NCI-H1048 (cell line): ENCODE results near the gene TMEM219.
A peak's percentile ranks its signal among the peaks of the same experiment; 100 is the strongest.

ENCODE experiments used
- DNase-seq: peaks from one replicate; lab custom pipeline; 2025; lab: John Stamatoyannopoulos, UW

Gene TMEM219

DNA sequence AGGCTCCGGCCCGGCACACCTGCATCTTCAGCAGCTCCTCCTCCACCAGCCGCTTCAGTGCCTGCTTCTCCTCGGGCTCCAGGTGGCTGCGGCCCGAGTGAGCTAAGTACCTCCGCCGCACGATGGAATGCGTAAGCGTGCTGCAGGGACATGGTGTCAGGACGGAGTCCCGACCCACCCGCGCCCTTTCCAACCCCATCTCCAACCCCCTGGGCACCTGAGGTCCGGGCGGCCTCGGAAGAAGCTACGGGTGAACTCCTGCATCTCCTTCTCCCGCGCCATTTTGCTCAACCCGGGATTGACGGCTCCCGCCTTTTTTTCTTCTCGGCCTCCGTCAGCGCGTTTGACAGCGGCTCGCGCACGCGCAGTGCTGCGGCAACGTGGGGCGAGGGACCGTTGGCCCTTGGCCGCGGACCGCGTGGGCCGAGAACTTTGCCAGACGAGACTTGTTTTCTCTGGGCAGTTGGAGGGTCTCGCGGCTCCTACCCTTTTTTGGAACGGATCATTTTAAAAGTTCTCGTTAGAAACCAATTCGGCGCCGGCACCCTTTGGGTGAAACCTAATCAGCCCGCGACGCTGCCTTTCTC, 33.5 kb downstream of the TMEM219 start, which contains the start of gene HIRIP3:
Gene HIRIP3, minus strand, starts transcription at position 294 of the 587 bp plus-strand sequence. Its CDS starts 12 bp downstream, at position 282.
- DNase-seq: peak; percentile 60

DNA sequence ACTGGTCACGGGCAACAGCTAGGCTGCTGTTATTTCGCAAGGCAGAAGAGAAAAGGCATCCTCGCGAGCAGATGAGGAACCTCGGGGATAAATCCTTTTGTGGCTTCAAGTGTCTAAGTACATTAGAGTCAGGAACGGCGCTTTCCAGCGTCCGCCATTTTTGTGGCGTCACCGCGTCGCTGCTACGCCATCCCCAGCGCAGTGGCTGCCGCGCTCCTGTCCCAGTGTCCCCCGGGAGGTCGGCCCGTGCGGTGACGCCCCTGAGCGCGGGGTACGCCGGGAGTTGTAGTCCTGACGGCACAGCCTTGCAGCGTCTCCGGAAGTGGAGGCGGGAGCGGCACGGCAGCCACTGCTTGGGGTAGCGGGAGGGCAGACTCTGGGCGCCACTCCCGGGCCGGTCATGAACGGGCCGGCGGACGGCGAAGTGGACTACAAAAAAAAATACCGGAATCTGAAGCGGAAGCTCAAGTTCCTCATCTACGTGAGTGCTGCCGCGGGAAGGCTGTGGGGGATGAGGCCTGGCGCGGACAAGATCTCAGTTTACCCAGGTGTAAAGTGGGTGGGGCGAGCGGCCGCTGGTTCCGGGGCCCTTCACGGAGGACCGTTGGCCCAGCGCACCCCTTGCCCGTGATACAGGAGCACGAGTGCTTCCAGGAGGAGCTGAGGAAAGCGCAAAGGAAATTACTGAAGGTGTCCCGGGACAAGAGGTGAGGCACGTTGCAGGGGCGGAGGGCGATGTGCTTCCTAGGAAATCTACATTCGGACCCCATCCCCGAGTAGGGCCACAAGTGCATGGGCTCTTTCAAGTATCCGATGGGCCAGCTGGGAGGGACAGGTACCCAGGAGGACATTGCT, 34.3 kb downstream of the TMEM219 start, which contains the start of gene INO80E:
Gene INO80E, plus strand, starts transcription at position 331 of the 855 bp plus-strand sequence. Its CDS starts 70 bp downstream, at position 401.
- DNase-seq: peak; percentile 75

DNA sequence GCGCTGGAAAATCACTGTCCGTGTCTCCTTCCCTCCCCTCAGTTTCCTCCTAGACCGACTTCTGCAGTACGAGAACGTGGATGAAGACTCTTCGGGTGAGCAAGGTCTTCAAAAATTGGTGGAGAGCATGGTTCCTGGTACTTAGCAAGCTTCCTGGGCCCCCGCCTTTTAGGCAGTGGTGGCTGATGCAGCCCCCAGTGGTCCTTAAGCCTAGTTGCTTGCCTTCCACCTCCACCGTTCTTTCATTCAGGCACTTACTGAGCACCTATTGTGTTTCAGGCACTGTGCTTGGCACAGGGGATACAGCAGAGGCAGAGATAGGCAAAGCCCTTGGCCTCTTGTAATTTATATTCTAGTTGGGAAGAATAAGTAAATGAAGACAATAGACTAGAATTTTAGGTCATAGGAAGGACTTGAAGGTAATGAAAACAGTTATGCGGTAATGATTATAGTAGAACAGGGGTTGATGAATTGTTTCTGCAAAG, 34.9 kb downstream of the TMEM219 start:
- no peak for DNase-seq

DNA sequence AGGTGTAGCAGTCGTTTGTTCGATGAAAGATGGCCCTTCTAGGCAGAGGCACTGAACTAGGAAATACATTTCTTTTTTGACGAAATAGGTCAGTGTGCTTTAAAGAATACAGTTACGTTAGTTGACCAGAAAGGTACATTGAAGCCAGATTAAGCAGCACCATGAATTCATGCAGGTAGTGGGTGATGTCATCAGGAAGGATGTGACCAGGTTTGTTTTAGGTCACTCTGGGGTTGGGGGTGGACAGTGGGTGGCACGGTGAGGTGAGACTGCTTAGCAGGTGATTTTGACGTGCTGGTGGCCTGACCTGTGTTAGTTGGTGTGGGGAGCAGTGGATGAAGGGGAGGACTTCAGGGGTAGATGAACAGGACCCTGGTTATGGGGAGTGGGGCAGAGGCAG, 37.7 kb downstream of the TMEM219 start:
- no peak for DNase-seq

DNA sequence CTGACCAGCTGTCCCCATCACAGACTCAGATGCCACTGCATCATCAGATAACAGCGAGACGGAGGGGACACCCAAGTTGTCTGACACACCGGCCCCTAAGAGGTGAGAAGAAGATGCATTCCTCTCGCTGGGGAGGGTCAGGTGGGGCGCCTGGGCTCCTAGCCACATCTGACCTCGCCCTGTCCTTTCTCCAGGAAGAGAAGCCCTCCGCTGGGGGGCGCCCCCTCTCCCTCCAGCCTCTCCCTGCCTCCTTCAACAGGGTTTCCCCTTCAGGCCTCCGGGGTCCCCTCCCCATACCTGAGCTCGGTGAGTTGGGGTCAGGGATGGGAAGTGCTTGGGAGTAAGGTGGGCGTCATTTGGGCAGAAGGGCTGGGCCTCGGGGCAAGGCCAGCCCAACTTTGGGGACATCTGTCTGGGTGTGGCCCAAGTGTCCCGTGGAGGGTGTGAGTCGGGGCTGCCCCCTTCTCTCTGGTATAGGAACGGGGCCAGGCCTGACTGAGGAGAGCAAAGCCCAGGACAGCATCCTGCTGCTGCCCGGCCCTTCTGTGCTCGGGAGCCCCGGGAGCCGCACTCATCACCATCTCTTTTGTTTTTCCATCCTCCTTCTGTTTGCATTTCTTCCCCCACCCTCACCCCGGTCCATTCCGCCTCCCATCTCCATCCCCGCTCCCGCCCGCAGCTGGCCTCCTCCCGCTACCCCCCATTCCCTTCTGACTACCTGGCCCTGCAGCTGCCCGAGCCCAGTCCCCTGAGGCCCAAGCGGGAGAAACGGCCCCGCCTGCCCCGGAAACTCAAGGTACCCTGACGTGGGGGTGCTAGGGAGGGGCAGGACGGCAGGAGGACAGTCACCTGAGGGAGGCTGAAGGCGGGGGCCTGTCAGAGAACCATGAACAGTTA, 39.1 kb downstream of the TMEM219 start:
- DNase-seq: no peak

DNA sequence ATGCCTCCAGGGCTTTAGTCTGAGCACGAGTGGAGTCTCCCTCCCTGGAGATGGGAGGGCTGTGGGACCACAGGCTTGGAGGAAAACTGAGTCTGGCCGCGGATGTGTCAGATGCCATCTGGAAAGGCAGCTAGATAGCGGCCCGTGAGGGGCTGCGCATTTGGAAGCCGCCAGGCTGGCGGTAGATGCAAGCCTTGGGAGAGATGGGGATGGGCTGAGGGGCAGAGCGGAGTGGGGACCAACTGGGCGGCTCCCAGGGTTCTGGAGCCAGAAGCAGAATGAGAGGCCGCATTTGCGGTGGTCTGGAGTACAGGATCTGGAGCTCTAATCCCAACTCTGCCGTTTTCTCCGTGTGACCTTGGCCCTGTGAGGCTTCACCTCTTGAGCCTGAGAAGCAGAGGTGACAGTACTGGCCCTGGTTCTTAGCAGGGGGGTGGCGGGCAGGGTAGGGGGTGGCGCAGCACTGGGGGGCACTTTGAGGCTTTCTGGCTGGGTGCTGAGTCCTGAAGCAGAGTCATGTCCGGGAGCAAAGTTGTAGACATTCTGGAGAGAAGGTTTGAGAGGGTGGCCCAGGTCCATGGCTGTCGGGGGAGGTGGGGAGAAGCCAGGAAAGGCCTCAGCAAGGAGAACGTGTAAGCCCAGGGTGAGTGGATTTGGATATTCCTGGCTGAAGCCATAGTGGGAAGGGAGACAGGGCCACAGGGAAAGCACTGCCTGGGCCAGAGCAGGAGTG, 40.9 kb downstream of the TMEM219 start:
- no peak for DNase-seq

DNA sequence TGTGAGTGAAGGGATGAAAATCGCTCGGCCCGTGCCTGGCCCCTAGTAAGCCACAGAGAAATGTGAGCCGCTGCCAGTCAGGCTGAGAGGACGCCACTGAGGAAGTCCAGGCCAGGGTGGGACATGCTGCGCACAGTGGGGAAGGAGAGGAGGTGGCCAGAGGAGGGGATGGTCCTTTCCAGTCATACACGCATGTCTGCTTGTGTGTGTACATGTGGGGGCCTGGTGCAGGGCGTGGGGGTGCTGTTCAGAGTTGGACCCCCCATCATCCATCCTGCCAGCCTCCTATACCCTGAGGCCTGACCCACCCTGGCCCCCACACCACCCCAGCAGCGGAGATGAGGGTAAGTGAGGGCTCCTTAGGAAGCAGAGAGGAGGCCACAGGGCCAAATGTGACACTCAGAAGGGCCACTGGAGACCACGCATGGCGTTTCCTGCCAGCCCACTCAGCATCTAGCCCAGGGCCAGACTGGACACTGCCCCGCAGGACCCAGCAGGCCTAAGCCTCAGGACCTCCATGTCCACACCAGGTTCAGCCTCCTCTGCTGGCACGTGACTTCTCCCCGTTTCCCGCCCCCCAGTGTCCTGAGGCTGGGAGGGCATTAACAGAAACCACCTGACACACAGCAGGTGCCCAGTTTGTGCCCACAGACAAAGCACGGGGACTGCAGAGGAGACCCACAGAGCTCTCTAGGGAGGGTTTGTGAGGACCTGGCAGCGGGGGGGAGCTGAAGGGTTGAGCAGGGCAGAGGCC, 42.0 kb downstream of the TMEM219 start:
- DNase-seq: no peak

DNA sequence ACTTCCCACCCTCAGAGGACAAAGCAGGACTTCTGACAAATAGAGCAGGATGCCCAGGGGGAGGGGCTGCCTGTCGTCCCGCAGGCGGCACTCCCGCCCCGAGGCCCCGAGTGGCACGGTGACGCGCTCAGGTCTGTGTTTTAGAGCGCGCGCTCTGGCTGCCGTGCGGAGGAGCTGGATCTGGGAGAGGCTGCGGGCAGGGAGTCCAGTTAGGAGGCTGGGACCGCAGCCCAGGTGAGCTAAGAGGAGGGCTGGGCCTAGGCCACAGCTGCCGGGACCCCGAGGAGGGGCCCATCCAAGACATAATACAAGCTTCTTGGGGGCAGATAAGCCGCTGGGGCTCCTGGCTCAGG, 42.5 kb downstream of the TMEM219 start:
- DNase-seq: no peak

DNA sequence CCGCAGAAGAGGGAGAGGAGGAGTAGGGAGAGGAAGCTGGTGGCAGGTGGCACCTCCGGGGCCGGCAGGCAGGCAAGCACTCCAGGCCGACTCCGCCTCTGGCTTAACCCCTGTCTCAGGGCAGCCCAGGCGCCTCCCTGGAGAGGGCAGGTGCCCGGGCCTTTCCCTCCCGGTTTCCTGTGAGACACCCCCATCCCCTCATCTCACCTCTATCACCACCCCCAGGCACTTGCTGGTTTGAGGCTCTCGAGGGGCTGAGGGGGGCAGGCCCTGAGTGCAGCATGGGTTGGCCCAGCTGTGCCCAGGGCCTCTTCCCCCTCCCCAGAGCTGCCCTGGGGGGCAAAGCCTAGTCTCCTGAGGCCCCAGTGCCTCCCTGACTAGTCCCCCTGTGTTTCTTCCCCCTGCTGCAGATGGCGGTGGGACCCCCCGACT, 42.9 kb downstream of the TMEM219 start:
- no peak for DNase-seq

DNA sequence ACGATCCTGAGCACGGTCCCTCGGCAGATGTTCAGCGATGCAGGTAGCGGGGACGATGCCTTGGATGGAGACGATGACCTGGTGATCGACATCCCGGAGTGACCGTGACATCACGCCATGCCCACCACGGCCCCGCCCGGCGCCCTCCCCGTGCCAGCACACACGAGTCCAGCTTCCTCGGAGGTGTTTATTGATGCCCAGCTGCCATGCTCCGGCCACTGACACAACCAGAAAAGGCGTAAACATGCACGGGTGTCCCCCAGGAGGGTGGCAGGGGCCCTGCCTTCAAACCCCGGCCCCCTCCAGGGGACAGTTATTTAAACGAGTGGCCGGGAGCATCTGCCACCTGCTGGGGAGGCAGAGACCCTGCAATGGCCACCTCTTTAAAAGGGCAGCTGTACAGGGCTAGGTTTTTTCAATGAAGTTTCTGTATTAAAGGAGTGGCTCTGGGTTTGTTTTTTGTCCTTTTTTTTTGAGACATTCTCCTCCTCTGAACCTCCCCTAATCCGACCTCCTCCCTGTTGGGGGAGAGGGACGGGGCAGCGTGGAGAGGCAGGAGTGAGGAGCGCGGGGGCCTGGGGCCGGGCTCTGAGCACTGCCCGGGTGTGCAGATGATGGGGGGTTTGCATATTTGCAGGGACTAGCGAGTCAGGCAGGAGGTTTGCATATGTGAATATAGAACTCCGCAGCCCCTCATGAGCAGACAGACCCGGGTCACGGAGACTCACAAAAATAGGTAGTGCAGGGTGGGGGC, 43.6 kb downstream of the TMEM219 start:
- no peak for DNase-seq

DNA sequence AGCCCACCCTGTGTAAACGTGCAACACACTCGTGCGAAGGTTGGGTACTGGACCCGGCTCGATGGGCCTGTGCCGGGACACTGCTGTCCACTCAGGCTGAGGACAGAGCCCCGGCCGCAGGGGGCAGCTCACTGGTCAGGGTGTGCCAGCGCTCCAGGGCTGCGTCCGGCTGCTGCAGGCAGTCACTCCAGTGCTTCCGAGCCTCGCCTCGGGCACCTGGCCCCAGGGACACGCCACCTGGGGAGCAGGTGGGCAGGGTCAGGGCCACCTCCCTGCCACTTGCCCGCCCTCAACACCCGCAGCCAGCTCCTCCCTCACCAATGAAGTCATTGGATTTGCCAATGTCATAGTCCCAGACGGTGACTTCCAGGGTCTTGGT, 44.2 kb downstream of the TMEM219 start:
- DNase-seq: no peak

DNA sequence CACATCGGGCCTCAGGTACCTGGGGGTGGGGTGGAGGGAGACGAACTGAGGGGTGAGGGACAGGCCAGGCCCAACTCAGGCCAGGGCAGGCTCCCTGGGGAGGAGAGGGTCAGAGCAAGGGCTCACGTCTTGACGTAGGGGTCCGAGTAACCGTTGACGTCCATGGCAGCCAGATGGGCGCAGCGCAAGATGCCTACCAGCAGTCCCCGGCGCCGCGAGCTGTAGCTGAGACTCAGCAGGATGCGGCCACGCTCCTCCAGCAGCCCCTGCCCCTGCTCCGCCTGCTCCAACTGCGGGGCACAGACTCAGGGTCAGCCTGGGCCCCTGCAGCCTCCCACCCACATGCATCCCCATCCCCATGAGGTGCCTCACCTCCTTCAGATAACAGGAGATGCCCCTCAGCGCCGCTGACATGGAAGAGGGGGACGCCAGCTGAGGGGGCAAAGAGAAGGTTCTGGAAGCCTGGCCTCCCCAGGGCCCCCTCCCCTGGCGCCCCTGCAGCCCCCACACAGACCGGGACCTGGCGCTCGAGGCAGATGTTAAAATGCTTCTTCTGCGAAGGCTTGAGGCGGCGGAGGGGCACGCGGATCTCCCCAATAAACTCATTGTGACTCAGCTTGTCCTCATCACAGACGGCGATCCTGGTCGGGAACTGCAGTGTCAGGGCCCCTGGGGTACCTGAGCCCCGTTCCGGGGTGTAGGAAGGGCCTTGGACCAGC, 44.9 kb downstream of the TMEM219 start:
- DNase-seq: no peak

DNA sequence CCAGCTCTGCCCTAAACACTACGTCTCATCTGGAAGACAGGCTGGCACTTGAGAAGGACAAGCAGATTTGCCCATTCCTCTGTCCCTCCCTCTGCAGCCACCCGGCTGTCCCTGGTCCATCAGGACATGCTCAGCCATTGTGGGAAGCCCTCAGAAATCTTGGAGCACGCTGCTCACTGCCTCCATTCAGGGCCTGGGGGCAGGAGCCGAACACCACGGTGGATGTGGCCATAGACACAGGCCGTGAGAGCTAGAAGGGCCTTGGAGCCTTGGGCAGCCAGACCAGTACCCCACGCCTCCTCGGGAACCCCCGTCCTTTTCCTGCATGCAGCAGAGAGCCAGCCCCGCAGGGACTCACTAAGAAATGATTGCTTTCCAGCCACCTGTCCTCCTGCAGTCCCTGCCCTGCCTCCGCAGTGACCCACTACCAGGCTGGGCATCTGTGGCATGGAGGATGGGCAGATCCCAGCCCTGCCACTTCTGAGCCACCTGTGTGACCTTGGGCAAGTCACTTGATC, 45.6 kb downstream of the TMEM219 start:
- no peak for DNase-seq

DNA sequence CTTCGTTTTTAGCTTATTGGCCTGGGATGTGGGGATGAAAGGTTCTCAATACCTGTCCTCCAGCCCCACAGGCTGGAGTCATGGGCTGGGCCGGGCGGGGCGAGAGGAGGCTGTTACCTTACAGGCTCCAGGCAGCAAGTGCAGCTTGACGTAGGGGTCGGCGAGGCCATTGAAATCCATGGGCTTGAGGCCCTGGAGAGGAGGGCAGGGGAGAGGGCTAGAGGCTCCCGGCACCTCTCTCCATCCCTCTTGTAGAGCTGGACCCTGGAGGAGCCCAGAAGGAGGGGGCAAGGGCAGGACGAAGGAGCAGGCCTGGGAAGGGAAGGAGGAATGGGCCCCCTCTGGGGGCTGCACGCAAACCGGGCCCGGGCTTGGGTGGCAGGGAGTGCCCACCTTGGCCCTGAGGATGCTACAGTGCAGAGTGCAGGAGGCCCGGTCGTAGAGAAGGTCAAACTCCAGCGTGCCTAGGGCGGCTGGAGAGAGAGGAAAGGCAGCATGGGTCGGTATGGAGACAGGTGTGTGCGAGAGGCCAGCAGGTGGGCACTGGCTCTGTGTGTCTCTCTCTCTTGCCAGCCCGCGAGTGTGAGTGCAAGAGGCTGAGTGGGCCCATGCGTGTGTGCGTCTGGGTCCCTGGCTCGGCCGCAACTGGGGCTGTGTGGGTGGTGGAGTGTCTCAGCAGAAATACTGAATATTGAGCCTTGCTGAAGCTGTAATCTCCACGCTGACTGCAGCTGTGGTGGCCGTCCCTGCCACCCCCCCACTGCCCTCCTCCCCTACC, 47.4 kb downstream of the TMEM219 start:
- DNase-seq: no peak

DNA sequence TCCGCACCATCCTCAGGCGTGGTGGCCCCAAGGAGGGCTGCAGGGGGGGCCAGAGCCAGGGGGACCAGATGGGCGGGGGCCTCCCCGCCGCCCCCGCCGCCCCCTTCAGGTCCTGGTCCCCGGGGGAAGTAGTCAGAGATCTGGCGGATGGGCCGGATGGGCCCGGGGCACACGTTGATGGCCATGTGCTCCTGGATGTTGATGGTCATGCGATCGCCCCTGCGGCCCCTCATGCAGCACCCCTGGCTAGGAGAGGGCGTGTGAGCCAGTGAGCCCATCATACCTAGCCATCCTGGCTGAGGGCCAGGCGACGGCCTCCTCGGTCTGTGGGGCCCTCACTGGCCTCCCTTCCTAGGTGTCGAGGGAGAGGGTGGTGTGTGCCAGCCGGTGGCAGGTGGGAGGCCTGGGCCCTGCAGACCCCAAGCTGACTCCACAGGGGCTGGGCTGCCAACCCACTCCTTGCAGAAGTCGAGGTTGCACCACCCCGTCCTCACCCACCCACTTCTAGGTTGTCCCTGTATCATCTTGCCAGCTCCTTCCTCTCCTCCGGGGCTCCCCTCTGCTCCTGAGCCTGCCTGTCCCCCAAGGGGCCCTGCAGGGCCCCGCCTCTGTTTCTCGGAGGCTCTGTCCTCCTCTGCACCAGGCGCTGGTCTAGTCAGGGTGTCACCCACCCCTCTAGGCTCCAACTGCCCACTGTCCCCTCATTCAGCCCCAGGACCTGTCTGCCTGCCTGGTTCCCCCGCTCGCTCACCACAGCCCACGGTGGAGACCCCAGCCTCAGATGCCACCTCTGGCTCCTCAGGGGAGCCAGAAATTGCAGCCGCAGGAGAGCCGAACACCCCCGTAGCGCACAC, 48.3 kb downstream of the TMEM219 start:
- DNase-seq: no peak

DNA sequence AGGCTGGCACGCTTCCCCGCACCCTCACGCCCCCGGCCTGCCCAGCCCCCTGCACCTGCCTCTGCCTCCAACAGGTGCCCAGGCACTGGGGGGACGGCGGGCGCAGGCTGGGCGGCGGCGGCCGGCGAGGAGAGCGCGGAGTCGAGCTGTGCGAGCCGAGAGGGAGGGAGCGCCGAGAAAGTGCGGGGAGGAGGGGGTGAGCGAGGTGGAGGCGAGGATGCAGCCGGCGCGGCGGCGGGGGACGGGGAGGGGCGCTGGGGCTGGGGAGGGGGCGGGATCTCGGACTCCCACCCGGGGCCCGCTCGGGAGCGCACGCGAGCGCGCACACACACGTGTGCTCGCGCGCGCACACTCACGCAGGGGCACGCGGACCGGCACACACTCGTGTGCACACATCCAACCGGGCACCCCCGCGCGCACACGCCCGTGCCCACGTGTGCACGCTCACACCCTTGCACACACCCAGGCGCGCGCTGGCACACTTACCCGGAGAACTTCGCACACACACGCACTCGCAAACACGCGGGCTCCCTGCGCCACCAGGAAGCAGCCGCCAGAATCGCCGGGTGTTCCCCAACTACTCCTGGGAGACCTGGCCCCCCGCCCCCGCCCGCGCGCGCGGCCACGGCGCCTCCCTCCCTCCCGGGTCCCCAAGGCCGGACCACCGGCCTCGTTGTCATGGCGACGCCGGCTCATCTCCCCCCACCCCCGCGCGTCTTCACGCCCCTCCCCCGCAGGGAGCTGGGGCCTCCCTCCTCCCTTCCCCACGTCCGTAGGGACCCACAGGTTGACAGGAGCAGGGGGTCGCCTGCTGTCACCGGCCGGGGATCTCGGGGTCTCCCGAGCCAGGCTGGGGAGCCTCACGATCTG, 49.2 kb downstream of the TMEM219 start, which contains the start of gene DOC2A:
Gene DOC2A, minus strand, starts transcription at position 184 of the 870 bp plus-strand sequence. CDS start 805 bp downstream, outside the sequence.
- no peak for DNase-seq
